ENCODE results near the gene ZSWIM8. TPM values are rescaled to one million over a fixed set of nuclear protein-coding genes. Genes with fewer than 3 reads are reported as not detected.

Gene ZSWIM8
- total and polyA plus RNA-seq, 2 of the 8 experiments (the other 6 are each of a cell fraction or from before 2014, with no cell fraction given): 44.7 to 99.7 TPM

DNA sequence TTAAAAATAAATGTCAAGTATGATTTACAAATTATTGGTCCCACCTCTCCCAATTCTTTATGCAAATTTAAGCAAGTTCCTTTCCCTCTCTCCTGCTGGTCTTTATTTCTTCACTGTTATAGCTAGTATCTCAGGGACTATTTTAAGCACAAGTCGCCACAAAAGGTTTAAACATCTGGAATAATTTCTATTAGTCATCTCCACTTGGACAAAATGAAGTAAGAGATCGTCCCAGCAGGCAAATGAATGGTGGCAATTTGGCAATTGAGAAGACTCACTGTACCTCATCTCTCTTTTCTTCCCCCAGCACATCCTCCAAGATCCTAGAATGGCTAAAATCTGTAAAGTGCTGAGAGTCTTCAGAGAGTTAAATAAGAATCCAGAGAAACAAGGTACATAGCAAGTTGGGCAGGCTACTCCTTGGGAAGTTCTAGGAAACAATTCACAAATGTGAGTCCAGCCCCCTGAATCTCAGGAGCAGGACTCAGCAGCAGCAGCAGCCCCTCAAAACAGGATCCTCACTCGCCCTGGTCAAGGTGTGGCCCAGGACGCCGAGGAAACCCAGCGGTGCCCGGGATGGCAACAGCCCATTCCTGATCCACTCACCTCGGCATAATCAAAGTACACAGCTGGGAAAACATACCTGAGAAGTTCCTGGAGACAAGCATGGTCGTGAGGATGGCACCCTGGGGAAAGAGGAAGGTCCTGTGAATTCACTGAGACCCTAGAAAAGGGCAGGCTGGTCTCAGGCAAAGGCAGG lies 56.3 kb downstream of the ZSWIM8 start:
- POLR2A ChIA-PET (ENCODE audit: partially characterized antibody): interaction anchor here (1.2 kb wide), 1 partner anchor 10 kb away, joined by 3 read pairs; no protein-coding TSS in a partner anchor

More for the DNA sequence above, 56.3 kb downstream of the ZSWIM8 start:
- Histone ChIP-seq H2BK15ac (ENCODE audit: low read length) (no peak overlapping the region), H3K27me3 (replicated peaks in 1 of 4; ENCODE audit: control insufficient read depth in 3 of 4, extremely low read depth in 1 of 4, insufficient read depth in 3 of 4, low read length in 3 of 4) (no peaks in the 10 kb centered on the region), H3K27ac (ENCODE audit: low read depth, low read length) (no peak overlapping the region), H4K20me1 (replicated peaks in 1 of 2; ENCODE audit: control insufficient read depth in 1 of 2, insufficient read depth in 2 of 2, low read length in 2 of 2) (peaks cover 0 to 11% of the 10 kb centered on the region in 2 experiments), H2BK120ac (replicated peaks; ENCODE audit: low read depth, low read length) (no peak overlapping the region), H3K79me2 (ENCODE audit: control insufficient read depth in 1 of 2, insufficient read depth in 2 of 2, low read length in 2 of 2) (no peaks in the 10 kb centered on the region), H3K4me1 (replicated peaks in 1 of 4; ENCODE audit: control insufficient read depth in 3 of 4, insufficient read depth in 4 of 4, low read length in 3 of 4) (no peaks in the 10 kb centered on the region), H4K91ac (replicated peaks; ENCODE audit: insufficient read length, low read length) (no peak overlapping the region), H3K23ac (ENCODE audit: insufficient read length) (no peak overlapping the region), H3K23me2 (ENCODE audit: low read depth, low read length) (no peaks in the 10 kb centered on the region), H2AK5ac (ENCODE audit: low read depth, low read length) (no peak overlapping the region), H3K56ac (replicated peaks; ENCODE audit: insufficient read length, low read depth, low read length) (no peak overlapping the region), H3K9me3 (ENCODE audit: insufficient read depth in 2 of 2, low read depth in 1 of 2, low read length in 1 of 2) (no peaks in the 10 kb centered on the region), H2BK12ac (ENCODE audit: low read depth, low read length) (no peak overlapping the region), H3K18ac (ENCODE audit: extremely low read depth, low read length) (no peak overlapping the region), H3K36me3 (ENCODE audit: control insufficient read depth in 2 of 4, insufficient read depth in 4 of 4, low read length in 3 of 4) (peaks cover 13 to 41% (median 24%) of the 10 kb centered on the region in 4 experiments), H3K4ac (replicated peaks; ENCODE audit: insufficient read length, low read depth, low read length) (no peak overlapping the region), H3K9ac (replicated peaks in 1 of 4; ENCODE audit: extremely low read depth in 1 of 4, low read depth in 3 of 4, low read length in 3 of 4) (no peak overlapping the region), H4K5ac (ENCODE audit: insufficient read length, low read depth, low read length) (no peak overlapping the region), H3K14ac (ENCODE audit: insufficient read length) (no peak overlapping the region), H3K79me1 (ENCODE audit: low read depth, low read length) (no peaks in the 10 kb centered on the region), H2BK20ac (ENCODE audit: low read length) (no peak overlapping the region), H2AFZ (ENCODE audit: low read length) (no peak overlapping the region), H2BK5ac (ENCODE audit: low read depth, low read length) (no peak overlapping the region), H3K4me3 (ENCODE audit: extremely low read depth in 1 of 4, insufficient read depth in 2 of 4, low read depth in 3 of 4, low read length in 4 of 4) (no peak overlapping the region), H4K8ac (ENCODE audit: extremely low read depth, insufficient read depth, low read length) (no peak overlapping the region), H3K4me2 (ENCODE audit: insufficient read depth in 1 of 2, low read depth in 2 of 2, low read length in 2 of 2) (no peak overlapping the region)
- CTCF ChIA-PET (ENCODE audit: partially characterized antibody): interaction anchor here (1.0 to 20.8 kb wide), 6 partner anchors 7 to 47 kb away, joined by 3 to 279 read pairs (median 74); partner anchors contain the start of gene CAMK2G
- FAIRE-seq (no peak), DNase-seq (ENCODE audit: low read depth in 1 of 2, low spot score in 2 of 2) (no peak)
- TF ChIP-seq RXRA (IDR thresholded peaks at IDR 0.05; ENCODE audit: insufficient read depth, low read depth, low read length): no peak
- no peak for TF ChIP-seq ASH2L (IDR thresholded peaks at IDR 0.05; ENCODE audit: low read length)
- WGBS, 2 experiments (ENCODE audit: extremely low coverage in 1 of 2, insufficient coverage in 1 of 2, insufficient read length in 1 of 2, insufficient replicate concordance in 2 of 2, low coverage in 1 of 2, low lambda C conversion rate in 2 of 2, missing lambda C conversion rate in 1 of 2): 89% methylated on average over 9 of the region's 9 CpGs; no CpG with 5 or more reads in 1 of the 2 experiments
